HG02642 (cell line): Measurements from ENCODE around the gene C11orf21.
"Not testable (repeated sequence)": the region's sequence is repeated elsewhere in the genome, so short reads cannot be mapped to it uniquely, and the experiment has no call there.

Source experiments
- ATAC-seq: cut with Tn5 transposase; IDR thresholded peaks from one replicate; pipeline ENCODE4 v1.9.1; 2021; ENCODE audit warnings: mild to moderate bottlenecking; ENCODE audit not compliant: unreplicated experiment, poor library complexity

Gene C11orf21

GRCh38 chr11:2298795-2299761, 2.6 kb downstream of the C11orf21 start:
- no peak for ATAC-seq

DNA sequence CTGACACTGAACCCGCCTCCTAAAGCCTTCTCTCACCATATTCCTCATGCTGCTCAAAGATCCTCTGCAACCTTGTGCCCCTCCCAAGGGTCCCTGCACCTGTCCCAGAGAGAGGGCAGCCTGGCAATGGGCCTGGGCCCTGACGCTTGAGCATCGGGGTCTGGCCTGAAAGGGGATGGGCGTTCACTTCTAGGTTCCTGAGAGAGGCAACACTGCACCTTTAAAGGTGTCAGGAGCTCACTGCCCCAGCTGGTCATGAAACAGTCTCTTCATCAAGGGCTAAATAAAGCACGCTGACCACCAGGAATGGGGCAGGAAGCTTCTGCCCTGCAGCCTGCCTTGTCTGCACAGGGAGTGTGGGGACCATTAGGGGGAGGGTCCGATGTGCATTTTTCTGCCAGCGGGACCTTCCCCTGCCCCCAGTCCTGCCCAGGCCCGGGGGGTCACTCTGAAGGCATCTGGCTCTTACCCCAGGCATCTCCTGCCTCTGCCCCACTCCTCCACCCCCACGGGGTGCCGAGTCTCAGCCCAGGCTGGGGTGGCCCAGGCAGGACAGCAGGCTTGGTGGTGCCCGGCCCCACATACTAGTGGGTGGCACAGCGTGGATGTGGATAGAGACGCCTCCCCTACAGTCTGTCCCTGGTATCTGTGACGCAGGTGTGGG, 3.5 kb downstream of the C11orf21 start:
- no peak for ATAC-seq

DNA sequence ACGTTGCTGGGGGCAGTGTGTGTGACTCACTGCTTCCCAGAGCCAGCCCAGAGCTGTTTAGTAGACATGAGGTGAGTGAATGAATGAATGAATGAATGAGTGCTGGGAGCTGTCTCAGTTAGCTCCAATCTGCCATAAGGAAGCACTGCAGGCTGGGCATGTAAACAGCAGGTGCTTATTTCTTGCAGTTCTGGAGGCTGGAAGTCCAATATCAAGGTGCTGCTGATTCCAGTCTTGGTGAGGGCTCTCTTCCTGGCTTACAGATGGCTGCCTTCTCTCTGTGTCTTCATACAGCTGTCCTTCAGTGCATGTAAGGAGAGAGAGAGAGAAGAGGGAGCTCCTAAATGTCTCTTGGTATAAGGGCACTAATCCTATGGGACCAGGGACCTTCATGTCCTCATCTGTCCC, 4.1 kb downstream of the C11orf21 start:
- ATAC-seq, result no peak

DNA sequence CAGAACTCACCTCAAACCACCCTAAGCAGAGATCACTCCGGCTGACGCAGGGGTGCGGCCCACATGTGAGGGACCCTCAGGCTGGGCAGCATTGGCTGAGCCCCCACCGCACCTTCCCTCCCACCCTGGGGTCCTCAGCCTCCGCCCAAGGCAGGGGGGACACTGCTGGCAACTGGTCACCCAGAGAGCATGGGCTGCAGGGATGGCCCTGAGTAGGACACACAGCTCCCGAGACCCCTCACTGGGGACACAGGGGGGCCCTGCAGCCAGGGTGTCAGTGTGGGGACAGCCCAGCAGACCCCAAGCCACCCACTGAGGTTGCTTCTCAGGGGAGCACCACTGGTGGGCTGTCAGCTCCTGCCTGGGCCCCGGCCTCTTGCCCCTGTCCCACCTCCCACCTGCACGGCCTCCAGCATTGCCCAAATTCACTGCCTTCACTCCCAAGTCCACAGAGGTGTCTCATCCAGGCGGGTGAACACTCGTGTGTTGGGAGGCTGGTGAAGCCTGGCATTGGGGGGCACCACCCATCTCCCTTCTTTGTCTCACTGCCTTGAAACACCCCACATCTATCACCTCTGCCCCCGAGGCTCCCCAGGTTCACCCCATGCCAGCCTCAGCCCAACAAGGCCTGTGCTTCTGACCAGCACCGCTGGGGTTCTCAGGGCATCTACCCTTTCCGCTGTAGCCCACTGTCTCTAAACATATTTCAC, 4.7 kb downstream of the C11orf21 start:
- no peak for ATAC-seq

DNA sequence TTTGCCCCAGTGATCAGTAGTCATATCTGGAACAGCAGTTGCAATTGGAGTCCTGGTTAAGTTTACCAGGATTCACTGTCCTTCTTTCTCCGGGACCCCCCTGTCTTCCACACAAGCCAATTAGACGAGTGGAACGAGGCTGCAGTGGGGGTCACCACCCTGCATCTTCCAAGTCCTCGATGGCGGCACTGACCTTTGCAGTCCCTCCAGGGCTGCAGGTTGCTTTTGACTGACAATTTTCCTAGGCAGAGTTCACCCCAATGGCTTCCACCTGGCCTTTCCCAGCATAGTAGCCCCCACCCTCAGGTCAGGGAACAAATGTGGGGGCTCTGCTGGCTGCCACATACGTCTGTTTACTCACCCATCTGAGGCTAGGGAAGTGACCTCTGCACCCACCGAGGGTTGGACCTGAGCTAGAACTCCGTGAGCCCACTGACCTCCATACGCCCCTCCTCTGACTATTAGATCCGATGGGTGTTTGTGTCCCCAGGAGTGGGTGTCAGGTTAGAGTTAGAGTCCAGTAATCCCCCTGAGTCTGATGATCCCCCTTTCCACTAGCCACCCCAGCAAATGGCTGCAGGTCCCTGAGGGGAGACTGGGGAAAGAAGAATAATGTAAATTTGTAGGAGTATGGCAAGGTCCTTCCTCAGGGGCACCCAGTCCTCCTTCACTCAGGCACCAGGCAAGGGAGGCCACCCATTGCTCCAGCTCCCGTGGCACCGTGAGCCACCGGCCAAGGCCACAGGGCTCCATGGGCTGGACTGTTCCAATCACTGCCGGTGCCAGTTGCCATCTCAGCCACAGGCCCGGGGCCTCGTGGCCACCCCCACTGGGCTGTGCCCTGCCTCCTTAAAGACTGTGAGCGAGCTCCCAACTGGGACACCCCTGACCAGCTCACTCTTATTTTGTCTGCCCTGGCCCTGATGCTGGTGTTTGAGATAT, 5.5 kb downstream of the C11orf21 start:
- no peak for ATAC-seq

GRCh38 chr11:2294926-2295290, 6.8 kb downstream of the C11orf21 start:
- no peak for ATAC-seq

GRCh38 chr11:2293984-2294925, 7.5 kb downstream of the C11orf21 start:
- no peak for ATAC-seq

DNA sequence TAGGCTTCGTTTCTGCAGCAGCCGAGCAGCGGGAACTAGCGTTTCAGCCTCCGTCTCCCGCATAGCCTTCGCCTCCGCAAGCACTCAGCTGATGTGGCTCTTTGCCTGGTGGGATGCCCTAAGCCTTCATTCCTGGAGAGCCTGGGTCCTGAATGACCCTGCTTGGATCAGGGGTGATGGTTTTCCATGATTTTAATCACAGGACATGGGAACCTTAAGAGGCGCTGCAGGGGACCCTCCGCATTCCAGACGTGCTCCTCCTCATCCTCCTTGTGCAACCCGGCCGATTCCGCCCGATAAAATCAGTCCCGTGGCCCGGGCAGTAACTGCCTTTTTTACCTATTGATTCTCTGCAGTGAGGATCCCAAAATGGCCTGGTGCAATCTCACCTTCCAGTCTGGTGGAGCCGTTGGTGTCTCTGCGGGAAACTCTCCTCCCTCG, 8.2 kb downstream of the C11orf21 start:
- ATAC-seq, result no peak

GRCh38 chr11:2290351-2290841, 11.3 kb downstream of the C11orf21 start:
- ATAC-seq, result no peak

- no peak for ATAC-seq
Measured at GRCh38 chr11:2289859-2290258, 11.9 kb downstream of the C11orf21 start.

DNA sequence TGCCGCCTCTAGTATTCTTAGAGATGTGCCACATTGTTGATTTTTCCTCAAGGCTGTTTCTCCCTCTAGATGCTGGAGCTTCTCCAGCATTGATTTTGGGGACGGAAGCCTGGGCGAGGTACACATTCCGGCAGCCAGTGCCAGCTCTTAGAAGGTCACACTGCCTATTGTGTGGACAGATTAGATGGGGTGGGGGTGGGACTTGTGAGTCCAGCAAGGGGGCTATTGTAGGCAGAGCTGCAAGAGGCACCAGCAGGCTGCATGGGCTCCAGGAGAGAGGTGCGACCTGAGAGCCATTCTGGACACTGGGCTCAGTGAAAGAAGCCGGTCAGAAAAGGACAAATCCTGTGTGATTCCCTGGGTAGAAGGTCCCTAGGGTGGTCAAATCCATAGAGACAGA, 12.4 kb downstream of the C11orf21 start:
- ATAC-seq, result no peak

GRCh38 chr11:2287091-2287490, 14.6 kb downstream of the C11orf21 start:
- ATAC-seq, result no peak

DNA sequence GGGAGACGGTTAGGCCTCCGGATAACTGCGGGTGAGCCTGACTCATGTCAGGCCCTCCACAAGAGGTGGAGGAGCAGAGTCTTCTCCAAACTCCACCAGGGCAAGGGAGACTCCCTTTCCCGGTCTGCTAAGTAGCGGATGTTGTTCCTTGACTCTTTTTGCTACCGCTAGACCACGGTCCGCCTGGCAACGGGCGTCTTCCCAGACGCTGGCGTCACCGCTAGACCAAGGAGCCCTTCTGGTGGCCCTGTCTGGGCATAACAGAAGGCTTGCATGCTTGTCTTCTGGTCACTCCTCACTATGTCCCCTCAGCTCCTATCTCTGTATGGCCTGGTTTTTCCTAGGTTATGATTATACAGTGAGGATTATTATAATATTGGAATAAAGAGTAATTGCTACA, 15.4 kb downstream of the C11orf21 start:
- not testable (repeated sequence) for ATAC-seq

DNA sequence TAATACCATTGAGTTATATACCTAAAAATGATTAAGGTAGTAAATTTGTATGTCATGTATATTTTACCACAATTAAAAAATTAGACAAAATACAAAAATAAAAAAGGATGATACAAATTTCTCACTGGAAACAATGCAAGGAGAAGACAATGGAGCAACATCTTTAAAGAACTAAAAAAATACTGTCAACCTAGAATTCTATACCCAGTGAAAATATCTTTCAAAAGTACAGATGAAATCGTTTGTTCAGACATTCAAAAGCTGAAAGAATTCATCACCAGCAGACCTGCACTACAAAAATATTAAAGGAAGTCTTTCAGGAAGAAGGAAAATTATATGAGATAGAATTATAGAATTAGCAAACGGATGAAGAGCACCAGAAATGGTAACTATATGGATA, 21.5 kb downstream of the C11orf21 start:
- no peak for ATAC-seq

- no peak for ATAC-seq
Measured at GRCh38 chr11:2277933-2278523, 23.7 kb downstream of the C11orf21 start.

DNA sequence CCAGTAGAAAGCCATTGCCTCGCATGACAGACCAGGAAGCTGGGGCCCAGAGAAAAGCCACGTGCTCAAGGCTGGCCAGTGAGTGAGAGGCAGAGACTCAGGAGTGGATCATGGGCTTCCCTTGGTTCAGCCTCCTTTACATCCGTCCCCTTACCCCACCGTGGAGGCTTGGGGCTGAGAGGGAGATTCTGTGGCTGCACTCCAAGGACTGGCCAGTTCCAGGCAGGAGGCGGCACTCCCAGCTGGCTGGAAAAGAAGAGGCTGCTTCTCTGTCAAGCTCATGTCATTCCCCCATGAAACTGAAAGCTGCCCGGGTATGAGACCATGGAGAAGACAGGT, 24.7 kb downstream of the C11orf21 start:
- no peak for ATAC-seq

DNA sequence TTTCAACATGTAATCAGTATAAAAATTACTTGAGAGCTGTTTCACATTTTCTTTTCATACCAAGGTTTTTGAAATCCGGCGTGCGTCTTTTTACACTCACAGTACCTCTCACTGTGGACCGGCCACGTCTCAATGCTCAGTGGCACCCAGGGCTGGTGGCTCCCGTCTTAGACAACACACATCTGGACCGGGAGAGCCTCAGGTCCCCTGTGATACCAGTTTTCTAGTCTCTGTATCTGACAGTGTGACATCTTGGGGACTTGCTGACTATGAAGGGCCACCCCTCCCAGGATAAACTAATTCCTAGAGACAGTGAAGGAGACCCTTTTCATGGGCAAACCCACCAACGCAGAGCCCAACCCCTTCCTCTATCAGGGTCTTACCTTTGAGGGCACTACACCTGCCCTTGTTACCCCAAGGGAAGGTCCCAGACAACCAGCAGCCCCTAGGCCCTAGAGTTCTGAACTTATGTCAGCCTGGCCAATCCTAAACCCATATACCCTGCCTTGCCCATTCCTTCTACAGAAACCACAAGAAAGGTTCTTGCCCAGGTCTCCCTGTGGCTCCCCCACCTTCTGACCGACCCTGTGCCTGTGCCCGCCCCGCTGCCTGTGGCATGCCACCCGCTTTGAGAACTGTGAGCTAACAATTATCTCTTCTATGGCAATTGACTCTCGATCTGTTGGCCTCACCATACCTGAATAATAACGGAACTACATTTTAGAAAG, 25.3 kb downstream of the C11orf21 start:
- no peak for ATAC-seq
